DND-41 (cell line): Measurements from ENCODE around the gene ADCY1.

Source experiments
- CTCF ChIP-seq: IDR thresholded peaks from 2 replicates; pipeline ENCODE4 v1.5.1; 2012; ENCODE audit warnings: borderline replicate concordance, low read length, moderate library complexity, mild to moderate bottlenecking; ENCODE audit not compliant: poor library complexity, severe bottlenecking; ENCODE audit errors: extremely low read depth
- EZH2 ChIP-seq: IDR thresholded peaks from 3 replicates; pipeline ENCODE4 v1.6.1; 2012; ENCODE audit warnings: borderline replicate concordance, low read depth, mild to moderate bottlenecking, moderate library complexity, low read length, inconsistent platforms; ENCODE audit not compliant: severe bottlenecking

- no peak for TF ChIP-seq CTCF
- no peak for TF ChIP-seq EZH2
These were observed 110.9 kb downstream of the ADCY1 start for GRCh38 chr7:45684910-45685618.
